GM04504 (cell line): ENCODE measurements around the gene LDLRAD1.
"Not testable (repeated sequence)": the region's sequence is repeated elsewhere in the genome, so short reads cannot be mapped to it uniquely, and the experiment has no call there.

Experiments
- DNase-seq: peaks from one replicate; pipeline ENCODE4 v3.0.0-alpha.2; 2012; ENCODE audit warnings: low read depth

The LDLRAD1 gene, protein sequence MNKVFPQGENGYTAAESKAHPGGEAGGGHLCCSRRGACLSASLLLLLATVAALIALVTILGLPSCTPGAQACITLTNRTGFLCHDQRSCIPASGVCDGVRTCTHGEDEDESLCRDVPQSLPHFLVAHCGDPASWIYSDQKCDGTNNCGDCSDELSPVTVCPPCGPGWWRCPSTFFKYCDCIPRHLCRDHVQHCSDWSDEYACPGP

DNA sequence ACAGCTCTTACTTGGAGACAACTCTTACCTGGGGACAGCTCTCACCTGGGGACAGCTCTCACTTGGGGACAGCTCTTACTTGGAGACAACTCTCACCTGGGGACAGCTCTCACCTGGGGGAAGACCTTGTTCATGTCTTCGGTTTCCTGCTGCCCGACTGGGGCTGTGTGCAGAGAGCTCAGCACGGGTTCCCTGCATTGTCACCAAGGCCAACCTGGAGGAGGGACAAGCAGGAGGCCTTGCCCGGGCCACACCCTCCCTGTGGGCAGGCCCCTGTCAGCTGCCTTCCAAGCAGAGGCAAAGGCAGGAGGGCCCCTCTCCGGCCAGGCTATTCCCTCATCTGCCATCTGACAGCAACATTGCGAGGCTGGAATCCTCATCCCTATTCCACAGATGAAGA, at the start of gene LDLRAD1:
LDLRAD1 (minus strand) TSS at position 208 of the 400 bp plus-strand sequence; CDS start at position 134, 74 bp downstream.
- DNase-seq: no peak

DNA sequence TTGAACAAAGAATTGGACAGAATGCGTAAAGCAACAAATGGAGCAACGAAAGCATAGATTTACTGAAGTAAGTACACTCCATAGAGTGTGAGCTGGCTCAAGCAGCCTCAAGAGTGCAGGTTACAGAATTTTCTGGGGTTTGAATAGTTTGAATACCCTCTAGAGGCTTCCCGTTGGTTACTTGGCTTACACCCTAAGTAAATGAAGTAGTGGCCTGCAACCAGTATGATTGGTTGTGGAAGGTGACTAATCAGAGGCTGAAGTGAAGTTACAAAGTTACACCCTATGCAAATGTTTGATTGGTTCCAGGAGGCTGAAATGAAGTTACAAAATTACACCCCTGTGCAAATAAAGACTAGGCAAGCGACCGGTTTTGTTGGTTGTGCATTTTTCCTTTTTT, 46.3 kb upstream of the LDLRAD1 start:
- no peak for DNase-seq

DNA sequence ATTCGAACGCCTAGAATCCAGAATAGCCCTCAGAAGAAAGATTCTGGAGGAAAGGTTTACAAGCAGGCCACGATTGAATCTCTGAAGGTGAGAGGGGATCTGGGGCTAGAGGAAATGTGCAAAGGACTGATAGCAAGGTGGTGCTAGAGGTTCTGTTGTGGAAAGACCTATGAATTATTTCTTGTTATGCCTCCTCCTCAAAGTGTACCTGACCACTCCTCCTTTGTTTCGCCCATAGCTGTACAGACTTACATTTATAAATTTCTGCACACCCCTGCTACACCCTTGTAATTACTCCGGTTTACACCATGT, 36.4 kb upstream of the LDLRAD1 start:
- no peak for DNase-seq

DNA sequence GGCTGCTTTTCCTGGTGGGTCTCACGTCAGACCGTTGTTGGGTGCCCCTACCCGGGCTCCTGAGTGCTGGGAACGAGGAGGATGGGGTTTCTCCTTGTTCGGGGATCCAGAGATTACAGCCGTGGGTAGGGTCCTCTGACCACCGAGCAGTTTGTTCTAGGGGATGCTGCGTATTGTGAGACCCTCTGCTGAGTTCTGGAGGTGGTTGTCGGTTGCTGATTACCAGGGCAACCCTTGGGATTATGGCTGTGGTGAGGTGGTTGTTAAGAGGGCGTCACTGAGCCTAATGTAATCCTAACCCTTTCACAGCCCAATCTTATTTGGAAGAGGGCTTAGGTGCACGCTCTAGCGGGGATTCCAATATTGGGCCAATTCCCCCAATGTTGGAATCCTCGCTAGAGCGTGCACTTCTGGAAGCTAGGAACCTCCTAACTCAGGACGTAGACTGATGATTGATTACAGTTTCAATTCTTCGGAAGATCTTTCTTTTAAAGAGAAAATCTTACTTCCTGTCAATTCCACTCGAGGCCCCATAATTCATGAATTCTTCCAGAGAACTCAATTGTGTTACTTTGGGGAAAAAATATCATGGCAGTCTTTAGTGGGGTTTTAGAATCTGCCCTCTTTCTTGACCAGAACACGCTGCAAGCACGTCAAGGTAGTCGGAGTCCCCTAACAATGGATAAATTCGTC, 35.9 kb upstream of the LDLRAD1 start:
- peak; percentile 8 for DNase-seq

DNA sequence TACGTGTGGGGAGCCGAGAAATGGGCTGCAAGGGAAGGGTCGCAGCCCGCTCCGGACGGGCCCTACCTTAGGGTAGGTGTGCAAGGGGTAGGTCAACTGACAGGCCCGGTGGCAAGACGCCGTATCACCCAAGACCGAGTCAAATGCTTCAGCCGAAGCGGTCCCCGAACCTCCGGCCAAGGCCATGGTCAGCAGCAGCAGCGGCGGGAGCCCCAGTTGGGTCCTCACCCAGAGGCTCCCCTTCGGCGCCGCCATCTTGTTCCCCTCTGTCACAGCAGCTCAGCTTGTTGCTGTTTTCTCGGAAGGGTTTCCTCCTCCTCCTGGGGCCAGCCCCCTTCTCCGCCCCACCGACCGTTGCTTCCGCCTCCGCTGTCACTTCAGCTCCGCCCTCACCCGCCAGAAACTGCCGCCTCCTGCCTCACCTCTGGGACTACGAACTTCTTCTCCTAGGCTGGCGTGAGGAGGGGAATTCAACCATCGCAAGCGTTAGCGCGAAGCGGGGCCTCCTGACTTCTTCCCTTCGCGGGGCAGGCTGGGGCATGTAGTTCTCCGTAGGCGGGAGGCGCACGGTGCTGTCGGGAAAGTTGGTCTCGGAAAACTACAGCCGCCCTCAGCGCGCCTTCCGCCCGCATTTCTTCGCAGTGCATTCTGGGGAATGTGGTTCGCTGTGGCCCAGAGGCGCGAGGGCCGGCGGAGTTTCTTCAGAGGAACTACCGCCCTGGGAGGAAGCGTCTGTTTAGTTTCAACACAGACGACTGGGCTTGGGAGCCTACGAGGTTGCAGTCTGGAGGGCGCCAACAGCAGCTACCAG, 35.2 kb upstream of the LDLRAD1 start, which contains the start of the genes TCEANC2 and TMEM59:
TCEANC2 (plus strand) TSS at position 675 of the 811 bp plus-strand sequence. CDS start 815 bp downstream, outside the sequence.
TMEM59 (minus strand) TSS at position 271 of the 811 bp plus-strand sequence; CDS start at position 255, 16 bp downstream.
- peak; percentile 99 for DNase-seq

DNA sequence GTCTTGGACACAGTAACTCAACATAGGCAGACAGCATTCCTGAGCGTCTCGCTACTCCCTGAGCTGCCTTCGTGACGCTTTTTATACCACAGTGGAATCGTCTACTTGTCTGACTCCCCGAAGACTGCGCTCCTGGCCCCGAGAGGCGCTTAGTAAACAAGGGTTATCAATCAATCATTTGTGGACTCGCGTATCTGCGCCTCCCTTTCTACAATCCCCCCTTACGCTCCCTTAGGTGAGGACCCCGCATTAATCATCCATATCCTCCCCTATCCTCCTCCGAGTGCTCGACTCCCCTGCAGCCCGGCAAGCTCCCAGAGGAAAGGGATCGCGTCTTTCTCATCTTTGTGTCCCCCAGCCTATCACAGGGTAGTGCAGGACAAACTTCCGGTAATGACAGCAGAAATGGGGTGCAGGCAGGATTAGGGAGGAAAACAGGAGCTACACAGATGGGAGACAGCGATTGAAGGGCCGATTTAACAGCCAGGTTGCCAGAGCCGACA, 34.5 kb upstream of the LDLRAD1 start:
- peak; percentile 32 for DNase-seq

DNA sequence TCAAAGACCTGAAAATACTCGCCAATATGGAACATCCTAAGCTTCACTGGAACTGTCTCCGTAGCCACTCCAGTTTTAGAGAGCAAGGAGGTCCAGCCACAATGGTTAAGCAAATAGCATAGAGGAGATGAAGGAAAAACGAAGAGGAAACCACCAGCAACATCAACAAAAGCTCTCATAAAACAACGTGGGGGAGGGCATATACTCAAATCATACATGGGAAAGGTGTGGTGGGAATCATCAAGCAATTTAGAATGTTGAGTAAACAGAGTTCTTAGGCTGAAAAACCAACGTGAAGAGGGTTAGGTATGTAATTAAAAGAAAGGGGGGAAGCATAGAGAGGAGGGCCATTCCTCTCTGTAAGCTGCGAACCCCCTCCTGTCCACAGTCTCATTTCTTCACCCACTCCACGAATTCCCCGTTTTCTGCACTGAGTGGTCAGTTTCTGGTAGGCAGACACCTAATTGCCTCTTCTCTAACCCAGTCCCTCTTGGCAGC, 34.0 kb upstream of the LDLRAD1 start:
- DNase-seq: peak; percentile 1

DNA sequence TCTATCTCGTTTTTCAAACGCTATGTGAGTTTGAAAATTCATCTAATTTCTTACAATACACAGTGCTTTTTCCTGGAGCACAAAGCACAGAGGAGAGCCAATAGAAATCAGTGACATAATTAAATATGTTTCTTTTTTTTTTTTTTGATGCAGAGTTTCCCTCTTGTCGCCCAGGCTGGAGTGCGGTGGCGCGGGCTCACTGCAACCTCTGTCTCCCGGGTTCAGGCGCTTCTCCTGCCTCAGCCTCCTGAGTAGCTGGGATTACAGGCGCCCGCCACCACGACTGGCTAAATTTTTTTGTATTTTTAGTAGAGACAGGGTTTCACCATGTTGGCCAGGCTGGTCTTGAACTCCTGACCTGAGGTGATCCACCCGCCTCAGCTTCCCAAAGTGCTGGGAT, 32.4 kb upstream of the LDLRAD1 start:
- DNase-seq: not testable (repeated sequence)

DNA sequence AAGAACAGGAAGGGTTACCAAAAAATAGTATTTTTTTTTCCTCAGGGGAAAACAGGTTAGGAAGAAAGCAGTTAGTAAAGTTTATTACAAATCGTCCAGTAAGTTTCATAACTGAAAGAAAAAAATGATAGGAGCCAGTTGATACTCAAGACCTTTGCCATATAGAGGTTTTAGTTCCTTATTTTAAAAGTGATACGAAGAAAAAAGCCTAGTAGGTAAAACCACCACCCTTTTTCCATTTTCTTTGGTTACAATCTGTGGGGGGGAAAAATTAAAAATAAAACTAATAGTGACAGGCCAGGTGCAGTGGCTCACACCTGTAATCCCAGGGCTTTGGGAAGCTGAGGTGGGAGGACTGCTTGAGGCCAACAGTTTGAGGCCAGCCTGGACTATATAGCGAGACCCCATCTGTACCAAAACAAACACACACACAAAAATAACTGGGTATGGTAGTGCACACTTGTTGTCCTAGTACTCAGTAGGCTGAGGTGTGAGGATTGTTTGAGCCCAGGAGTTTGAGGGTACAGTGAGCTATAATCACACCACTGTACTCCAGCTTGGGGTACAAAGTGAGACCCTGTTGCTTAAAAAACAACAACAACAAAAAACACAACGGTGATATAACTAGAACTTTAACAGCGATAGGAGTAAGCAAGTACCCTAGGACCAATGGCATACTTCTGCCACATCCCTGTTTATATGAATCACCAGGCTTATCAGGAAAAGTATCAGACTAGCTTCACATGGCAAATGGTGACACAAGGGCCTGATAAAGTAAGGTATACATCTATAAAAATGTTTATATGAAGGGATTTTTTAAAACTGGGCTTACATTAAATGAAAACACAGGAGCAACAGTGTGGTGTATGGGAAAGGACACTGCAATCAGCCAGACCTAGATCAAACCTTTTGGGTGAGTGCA, 29.7 kb upstream of the LDLRAD1 start:
- DNase-seq: no peak

DNA sequence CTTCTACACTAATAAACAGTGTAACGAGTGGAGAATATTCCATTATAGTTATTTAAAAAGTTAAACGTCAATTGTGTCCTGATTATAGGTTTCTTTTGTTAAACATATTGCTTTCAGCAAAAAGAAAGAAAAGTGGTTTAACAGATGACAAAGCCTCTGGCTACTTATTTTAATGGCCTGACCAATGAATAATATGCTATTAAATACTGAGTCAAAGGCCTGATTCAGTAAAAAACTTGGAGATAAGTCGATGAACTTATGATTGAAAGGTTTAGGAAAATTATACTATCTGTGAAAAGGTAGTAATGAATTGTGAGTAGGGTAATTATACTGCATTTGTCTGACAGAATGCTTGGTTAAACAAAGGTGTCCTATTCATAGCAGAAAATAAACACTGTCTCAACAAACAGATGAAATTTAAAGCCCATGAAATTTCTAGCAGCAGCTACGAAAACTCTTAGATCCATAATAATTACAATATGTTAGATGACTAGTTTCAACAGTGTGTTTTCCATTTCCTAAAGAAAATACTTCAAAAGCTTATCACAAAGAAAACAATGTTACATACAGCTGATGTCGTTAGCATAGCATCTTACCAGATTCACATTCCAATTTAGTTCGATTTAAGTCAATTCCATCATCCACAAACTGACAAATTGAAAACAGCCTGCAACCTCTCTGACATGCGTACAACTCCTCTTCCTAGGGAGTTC, 28.8 kb upstream of the LDLRAD1 start:
- DNase-seq: no peak

DNA sequence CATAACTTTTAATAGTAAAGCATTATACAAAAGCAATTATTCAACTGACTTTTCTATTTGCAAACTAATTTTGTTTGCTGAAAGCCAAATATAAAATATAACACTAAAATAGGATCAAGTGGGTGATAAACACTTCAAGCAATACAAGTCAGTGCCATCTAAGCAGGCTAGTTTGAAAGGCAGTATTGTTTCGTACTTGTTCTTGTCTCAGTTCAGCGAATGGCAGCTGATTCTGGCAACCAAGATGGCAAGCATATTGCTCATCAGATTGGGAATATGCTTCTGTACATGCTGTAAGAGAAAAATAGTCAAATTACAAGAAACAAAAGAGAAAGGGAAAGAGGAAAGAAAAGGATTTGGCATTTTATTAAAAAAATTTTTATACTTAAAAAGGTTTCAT, 27.5 kb upstream of the LDLRAD1 start:
- DNase-seq: no peak

DNA sequence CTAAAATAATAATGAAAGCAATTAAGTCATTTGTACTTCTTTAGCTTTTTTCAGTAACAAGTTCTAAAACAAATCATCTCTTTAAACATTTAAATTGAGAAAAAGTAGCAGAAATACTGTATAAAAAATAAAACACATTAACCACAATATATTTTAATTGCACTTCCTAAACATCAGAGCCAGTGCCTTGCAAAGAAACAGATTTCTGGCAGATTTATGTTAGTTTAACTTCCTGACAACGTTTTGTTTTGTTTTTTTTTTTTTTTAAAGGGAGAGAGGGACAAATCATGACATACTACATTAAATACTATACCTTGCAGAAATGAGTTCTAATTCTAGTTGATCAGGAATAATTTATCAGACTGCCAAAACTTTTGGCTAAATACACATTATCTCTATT, 23.8 kb upstream of the LDLRAD1 start:
- no peak for DNase-seq

DNA sequence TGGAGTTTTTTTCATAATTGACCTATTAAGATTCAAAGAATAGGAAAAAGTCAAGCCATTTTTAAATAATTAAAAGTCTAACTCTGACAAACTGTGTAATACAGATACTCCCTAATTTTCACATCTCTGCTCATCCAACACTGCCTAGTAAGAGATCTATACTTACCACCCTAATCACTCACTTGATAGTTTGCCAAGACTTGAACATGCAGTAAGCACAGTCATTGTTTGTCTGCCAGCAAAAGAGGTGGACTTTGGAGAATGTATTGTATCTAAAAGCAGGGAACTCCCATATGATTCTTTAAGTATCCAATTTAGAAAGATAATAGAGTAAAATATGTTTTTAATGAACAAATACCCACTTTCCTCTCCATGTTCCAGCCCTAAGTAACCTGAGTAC, 19.5 kb upstream of the LDLRAD1 start:
- DNase-seq: no peak

DNA sequence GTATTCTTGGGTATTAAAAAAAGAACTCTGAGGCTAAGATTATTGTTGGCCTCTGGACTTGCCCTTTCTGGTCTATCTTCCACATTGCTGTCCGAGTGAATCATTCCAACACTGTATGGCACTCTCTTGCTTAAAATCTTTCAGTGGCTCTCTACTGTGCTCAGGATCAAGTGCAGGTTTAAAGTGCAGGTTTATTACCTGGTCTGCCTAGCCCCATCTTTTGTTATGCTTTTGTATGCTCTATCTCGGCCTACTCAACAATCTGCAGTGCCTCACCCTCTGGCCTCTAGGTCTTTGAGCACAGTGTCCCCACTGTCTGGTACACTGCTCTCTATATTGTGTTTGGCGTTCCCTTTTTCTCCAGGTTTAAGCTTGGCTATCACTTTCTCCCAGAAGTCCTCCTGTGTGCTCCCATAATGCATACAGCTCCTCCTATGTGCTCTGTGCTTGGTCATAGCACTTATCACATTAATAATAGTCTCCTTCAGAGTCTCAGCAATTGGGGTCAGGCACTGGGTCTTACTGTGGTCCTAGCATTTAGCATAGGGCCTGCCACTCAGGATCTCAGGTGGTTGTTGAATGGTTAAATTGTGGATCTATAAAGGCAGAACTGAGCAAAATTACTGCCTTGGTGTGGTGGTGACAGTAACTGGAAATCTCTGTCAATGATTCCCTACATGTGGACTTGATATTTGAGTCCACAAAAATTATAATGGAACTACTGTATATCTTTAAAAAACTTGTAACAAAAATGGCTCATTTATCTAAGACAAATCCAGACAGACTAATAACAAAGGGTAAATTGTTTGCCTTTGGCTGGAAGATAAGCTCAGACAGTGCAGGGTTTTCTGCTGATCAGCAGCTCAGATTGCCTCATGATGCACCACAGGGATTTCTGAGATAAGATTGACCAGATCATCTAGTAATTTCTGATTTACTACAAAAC, 10.6 kb upstream of the LDLRAD1 start:
- no peak for DNase-seq

DNA sequence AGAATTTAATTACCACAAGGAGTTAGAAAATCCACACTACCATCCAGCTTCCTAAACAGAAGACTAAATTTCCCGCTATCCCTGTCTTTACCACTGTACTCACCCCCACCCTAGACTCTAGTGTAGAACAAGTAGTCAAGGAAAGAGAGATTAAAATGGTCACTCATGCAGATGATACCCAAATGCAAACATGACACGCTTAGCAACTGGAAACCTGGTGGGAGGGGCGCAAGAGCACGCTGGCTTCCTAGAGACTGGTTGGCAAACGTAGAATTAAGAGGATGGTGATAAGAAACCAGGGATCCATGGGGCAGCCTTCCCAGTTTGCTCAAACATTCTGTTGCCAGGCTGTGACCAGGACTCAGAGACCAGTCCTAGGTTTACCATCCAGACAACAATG, 9.9 kb upstream of the LDLRAD1 start:
- no peak for DNase-seq

DNA sequence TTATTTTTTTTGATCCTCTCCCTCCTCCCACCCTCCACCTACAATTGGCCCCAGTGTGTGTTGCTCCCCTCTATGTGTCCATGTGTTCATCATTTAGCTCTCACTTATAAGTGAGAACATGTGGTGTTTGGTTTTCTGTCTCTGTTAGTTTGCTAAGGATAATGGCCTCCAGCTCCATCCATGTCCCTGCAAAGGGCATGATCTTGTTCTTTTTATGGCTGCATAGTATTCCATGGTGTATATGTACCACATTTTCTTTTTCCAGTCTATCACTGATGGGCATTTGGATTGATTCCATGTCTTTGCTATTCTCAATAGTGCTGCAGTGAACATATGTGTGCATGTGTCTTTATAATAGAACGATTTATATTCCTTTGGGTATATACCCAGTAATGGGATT, 6.8 kb upstream of the LDLRAD1 start:
- DNase-seq: not testable (repeated sequence)

DNA sequence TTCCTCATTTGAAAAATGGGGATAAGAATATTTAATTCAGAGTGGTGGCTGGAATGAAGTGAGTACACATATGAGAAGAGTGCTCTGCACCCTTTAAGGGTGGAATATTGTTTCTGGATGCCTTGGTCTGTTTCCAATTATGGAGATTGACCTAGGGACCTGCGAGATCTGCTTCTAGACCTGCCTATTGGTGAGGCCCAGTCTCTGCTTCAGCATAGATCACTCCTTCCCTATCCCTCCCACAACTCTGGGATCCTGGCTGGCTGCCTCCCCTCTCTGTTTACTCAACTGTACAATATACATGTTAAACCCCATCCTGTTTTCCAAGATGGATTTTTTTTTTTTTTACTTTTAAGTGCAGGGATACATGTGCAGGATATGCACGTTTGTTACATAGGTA, 6.4 kb upstream of the LDLRAD1 start:
- DNase-seq: no peak

DNA sequence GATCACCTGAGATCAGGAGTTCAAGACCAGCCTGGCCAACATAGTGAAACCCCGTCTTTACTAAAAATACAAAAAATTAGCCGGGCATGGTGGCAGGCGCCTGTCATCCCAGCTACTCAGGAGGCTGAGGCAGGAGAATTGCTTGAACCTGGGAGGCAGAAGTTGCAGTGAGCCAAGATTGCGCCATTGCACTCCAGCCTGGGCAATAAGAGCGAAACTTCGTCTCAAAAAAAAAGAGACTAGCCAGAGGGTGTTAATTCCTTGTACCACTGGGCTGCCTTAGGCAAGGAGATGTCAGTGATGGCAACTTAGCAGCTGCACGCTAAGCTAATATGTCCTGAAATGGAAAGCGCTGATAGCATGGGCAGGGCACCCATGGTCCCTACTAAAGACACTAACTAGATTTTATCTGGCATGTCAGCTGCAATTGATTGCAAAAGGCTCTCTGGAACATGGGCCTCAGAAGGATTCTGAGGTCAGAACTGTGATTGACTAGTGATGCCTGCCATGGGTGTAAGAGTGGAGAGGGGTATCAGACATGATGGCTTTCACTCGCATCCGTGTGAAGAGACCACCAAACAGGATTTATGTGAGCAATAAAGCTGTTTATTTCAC, 1.7 kb upstream of the LDLRAD1 start:
- DNase-seq: not testable (repeated sequence)

DNA sequence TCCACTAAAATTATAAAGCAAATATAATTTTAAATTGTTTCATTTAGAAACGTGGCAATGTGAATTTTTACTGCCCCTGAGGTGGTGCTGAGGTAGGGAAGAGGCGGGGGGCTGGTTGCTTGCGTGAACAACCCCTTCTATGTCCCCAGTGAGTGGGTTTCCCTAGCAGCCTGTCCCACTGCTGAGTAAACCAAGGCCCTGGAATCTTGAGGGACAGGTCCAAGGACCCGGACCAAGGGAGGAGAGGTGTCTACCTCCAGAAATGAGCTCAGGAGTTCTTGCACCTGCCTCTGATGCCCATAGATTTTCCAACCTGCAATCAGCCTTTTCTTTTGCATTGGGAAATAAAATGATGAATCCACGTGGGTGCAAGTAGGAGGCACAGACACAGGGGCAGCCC, 649 bp upstream of the LDLRAD1 start:
- no peak for DNase-seq
